IMR-90 (cell line): ENCODE data around the gene DNMT3L.

ENCODE experiments used
- POLR2A ChIP-seq: IDR thresholded peaks from 2 replicates; pipeline ENCODE4 v1.6.1; 2012; ENCODE audit warnings: mild to moderate bottlenecking, low read depth, low read length
- TF ChIP-seq, protein P1 (sequence below): conservative IDR thresholded peaks from 2 replicates; pipeline ENCODE4 v1.5.1; 2012; ENCODE audit warnings: mild to moderate bottlenecking, low read depth, low read length, improper control_type of control experiment

DNA sequence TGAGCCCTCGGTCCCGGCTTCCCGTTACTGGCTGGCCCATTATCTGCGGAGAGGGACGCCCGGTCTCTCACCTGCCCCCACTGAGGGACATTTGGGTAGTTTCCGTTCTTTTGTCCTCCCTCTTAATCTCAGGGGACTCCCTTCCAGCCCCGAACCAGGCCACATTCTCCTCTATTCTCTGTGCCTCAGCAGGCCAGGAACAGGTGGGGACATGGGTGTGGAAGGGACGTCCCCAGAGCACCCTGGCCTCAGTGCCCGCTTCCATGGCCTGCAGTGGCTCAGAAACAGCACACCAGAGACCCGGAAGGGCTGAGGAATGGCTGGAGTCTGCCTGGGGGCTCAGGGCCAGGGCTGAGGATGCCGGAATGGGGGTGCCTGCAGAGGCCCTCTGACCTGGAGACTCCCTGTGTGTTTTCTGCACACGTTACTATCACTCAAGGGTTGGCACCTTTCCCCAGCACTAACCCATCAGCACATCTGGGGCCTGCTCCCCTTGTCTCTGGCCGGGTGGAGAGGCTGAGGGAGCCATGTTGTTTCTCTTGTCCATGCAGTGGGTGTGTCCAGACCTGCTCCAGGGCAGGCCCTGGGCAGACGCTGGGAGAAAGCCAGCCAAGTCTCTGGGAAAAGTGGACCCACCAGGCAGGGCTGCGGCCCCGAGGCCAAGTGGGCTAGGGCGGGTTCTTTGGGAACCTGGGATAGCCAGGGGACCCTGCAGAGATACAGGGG is 10.0 kb upstream of the DNMT3L start:
- TF ChIP-seq, protein P1, sequence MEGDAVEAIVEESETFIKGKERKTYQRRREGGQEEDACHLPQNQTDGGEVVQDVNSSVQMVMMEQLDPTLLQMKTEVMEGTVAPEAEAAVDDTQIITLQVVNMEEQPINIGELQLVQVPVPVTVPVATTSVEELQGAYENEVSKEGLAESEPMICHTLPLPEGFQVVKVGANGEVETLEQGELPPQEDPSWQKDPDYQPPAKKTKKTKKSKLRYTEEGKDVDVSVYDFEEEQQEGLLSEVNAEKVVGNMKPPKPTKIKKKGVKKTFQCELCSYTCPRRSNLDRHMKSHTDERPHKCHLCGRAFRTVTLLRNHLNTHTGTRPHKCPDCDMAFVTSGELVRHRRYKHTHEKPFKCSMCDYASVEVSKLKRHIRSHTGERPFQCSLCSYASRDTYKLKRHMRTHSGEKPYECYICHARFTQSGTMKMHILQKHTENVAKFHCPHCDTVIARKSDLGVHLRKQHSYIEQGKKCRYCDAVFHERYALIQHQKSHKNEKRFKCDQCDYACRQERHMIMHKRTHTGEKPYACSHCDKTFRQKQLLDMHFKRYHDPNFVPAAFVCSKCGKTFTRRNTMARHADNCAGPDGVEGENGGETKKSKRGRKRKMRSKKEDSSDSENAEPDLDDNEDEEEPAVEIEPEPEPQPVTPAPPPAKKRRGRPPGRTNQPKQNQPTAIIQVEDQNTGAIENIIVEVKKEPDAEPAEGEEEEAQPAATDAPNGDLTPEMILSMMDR = no peak
- TF ChIP-seq POLR2A = no peak
